ENCODE measurements around the gene SLC17A7. TPM values are rescaled to one million over a fixed set of nuclear protein-coding genes. Genes with fewer than 3 reads are reported as not detected.

The SLC17A7 gene
- total and polyA plus RNA-seq, 2 donors (not counting 3 experiments of a cell fraction or from before 2014, with no cell fraction given), result 0.07 to 0.13 TPM

DNA sequence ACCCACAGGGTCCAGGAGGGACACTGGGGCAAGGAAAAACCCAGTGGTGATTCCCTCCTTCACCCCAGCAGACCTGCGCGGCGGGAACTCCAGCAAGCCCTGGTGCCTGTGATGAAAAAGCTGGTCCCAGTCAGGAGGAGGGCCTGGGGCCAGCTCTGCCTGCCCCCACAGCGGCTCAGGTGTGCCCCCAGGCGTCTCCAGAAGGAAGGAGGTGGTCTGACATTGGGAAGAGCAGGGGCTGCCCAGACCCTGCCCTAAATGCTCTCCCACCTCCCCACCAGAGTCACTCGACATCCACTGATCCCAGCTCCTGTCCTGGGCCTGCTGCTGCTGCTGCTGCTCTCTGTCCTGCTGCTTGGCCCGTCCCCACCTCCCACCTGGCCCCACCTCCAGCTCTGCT, 24.2 kb downstream of the SLC17A7 start:
- no peaks in the 10 kb centered on the region for H3K9me3 ChIP-seq (replicated peaks; ENCODE audit: control insufficient read depth, insufficient read depth, low read length)
- dilution Hi-C loops (cut with MboI; ENCODE audit: extremely low pct_ligation_motif_present, low sequenced_read_pairs), result no loop called here
- ChIA-PET CTCF (interaction anchor here (0.8 to 2.4 kb wide), 4 partner anchors 9 to 25 kb away, joined by 3 to 10 read pairs (median 3); partner anchors contain the start of gene GFY), POLR2A (no interaction called here)
- intact Hi-C loops (cut with micrococcal nuclease), result no loop called here
- H3K27me3 ChIP-seq (ENCODE audit: control insufficient read depth in 2 of 2, insufficient read depth in 2 of 2, low read length in 2 of 2), result peaks cover 28 to 40% of the 10 kb centered on the region in 2 experiments
- no TSS peak for BruUV-seq (replicated peaks)
- no peak overlapping the region for H3K9ac ChIP-seq (replicated peaks; ENCODE audit: extremely low read depth, insufficient read depth, low read length)
- no peaks in the 10 kb centered on the region for H3K36me3 ChIP-seq (ENCODE audit: control insufficient read depth in 2 of 2, extremely low read depth in 1 of 2, insufficient read depth in 2 of 2, low read length in 2 of 2)
- no peaks in the 10 kb centered on the region for H3K9me1 ChIP-seq (replicated peaks; ENCODE audit: control insufficient read depth, extremely low read depth, insufficient read depth, low read length)
- TF ChIP-seq, protein P1, sequence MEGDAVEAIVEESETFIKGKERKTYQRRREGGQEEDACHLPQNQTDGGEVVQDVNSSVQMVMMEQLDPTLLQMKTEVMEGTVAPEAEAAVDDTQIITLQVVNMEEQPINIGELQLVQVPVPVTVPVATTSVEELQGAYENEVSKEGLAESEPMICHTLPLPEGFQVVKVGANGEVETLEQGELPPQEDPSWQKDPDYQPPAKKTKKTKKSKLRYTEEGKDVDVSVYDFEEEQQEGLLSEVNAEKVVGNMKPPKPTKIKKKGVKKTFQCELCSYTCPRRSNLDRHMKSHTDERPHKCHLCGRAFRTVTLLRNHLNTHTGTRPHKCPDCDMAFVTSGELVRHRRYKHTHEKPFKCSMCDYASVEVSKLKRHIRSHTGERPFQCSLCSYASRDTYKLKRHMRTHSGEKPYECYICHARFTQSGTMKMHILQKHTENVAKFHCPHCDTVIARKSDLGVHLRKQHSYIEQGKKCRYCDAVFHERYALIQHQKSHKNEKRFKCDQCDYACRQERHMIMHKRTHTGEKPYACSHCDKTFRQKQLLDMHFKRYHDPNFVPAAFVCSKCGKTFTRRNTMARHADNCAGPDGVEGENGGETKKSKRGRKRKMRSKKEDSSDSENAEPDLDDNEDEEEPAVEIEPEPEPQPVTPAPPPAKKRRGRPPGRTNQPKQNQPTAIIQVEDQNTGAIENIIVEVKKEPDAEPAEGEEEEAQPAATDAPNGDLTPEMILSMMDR (IDR thresholded peaks at IDR 0.05; ENCODE audit: extremely low read depth in 1 of 2, insufficient read depth in 1 of 2, low read depth in 1 of 2, low read length in 2 of 2), result no peak
- no peak for TF ChIP-seq EZH2 (IDR thresholded peaks at IDR 0.05; ENCODE audit: borderline replicate concordance, low read depth, low read length, severe bottlenecking)
- DNase-seq (ENCODE audit: low read depth, low spot score) (no peak), FAIRE-seq (no peak)
- H2AFZ ChIP-seq (ENCODE audit: low read depth, low read length), result no peak overlapping the region
- H3K79me2 ChIP-seq (ENCODE audit: control insufficient read depth, insufficient read depth, low read length), result no peaks in the 10 kb centered on the region
- H3K4me2 ChIP-seq (ENCODE audit: insufficient read depth, low read length), result no peak overlapping the region
- H3K4me1 ChIP-seq (ENCODE audit: control insufficient read depth, extremely low read depth, insufficient read depth, low read length), result no peaks in the 10 kb centered on the region
- no peak overlapping the region for H3K4me3 ChIP-seq (replicated peaks in 1 of 3; ENCODE audit: insufficient read depth in 1 of 3, low read depth in 1 of 3, low read length in 3 of 3)
- H4K20me1 ChIP-seq (replicated peaks; ENCODE audit: control insufficient read depth, extremely low read depth, insufficient read depth, low read length), result no peaks in the 10 kb centered on the region
- H3K27ac ChIP-seq (ENCODE audit: insufficient read depth, low read depth, low read length), result no peak overlapping the region

DNA sequence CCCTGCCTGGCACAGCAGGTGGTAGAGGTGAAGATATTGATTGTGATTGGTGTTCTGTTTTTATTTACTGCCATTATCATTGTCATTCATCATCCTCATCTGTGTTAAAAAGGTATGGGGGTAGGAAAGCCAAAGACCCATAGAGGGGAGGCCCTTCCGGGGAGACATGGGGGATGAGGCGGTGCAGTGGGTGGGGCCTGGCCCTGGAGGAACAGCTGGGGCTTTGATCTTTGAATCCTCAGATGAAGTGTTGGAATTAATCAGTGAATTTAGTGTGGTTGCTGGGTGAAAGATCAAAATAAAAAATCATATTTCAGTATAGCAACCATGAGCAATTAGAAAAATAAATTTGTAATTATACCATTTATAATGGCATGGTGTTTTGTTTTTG, 25.5 kb downstream of the SLC17A7 start:
- no peaks in the 10 kb centered on the region for H3K9me3 ChIP-seq (replicated peaks; ENCODE audit: control insufficient read depth, insufficient read depth, low read length)
- H3K36me3 ChIP-seq (ENCODE audit: control insufficient read depth in 2 of 2, extremely low read depth in 1 of 2, insufficient read depth in 2 of 2, low read length in 2 of 2), result no peaks in the 10 kb centered on the region
- H3K9ac ChIP-seq (replicated peaks; ENCODE audit: extremely low read depth, insufficient read depth, low read length), result no peak overlapping the region
- no peaks in the 10 kb centered on the region for H3K4me1 ChIP-seq (ENCODE audit: control insufficient read depth, extremely low read depth, insufficient read depth, low read length)
- no TSS peak for BruUV-seq (replicated peaks)
- H3K9me1 ChIP-seq (replicated peaks; ENCODE audit: control insufficient read depth, extremely low read depth, insufficient read depth, low read length), result no peaks in the 10 kb centered on the region
- no peak for TF ChIP-seq JUN (IDR thresholded peaks at IDR 0.05; ENCODE audit: borderline replicate concordance, insufficient read depth, insufficient read length, low read depth)
- no peak for TF ChIP-seq POLR2AphosphoS5 (IDR thresholded peaks at IDR 0.05; ENCODE audit: insufficient read depth, low read depth, low read length)
- TF ChIP-seq GATA2 (IDR thresholded peaks at IDR 0.05; ENCODE audit: insufficient read depth, insufficient read length, low read depth, low read length), result no peak
- ChIA-PET POLR2A (no interaction called here), CTCF (interaction anchor here (2.4 kb wide), 1 partner anchor 10 kb away, joined by 10 read pairs; the partner anchor contains the start of gene GFY)
- dilution Hi-C loops (cut with MboI; ENCODE audit: extremely low pct_ligation_motif_present, low sequenced_read_pairs) (no loop called here), intact Hi-C loops (cut with micrococcal nuclease) (no loop called here)
- H3K27ac ChIP-seq (ENCODE audit: insufficient read depth, low read depth, low read length), result no peak overlapping the region
- DNase-seq (ENCODE audit: low read depth, low spot score) (no peak), FAIRE-seq (no peak)
- no peaks in the 10 kb centered on the region for H4K20me1 ChIP-seq (replicated peaks; ENCODE audit: control insufficient read depth, extremely low read depth, insufficient read depth, low read length)
- H3K4me2 ChIP-seq (ENCODE audit: insufficient read depth, low read length), result no peak overlapping the region
- no peak overlapping the region for H3K4me3 ChIP-seq (replicated peaks in 1 of 3; ENCODE audit: insufficient read depth in 1 of 3, low read depth in 1 of 3, low read length in 3 of 3)
- H3K79me2 ChIP-seq (ENCODE audit: control insufficient read depth, insufficient read depth, low read length), result no peaks in the 10 kb centered on the region
- H3K27me3 ChIP-seq (ENCODE audit: control insufficient read depth in 2 of 2, insufficient read depth in 2 of 2, low read length in 2 of 2), result peaks cover 18 to 29% of the 10 kb centered on the region in 2 experiments
- no peak overlapping the region for H2AFZ ChIP-seq (ENCODE audit: low read depth, low read length)
